GM12865 (cell line): ENCODE data around the gene HERPUD1.

Experiments used
- DNase-seq: peaks from one replicate; pipeline ENCODE4 v3.0.0; 2010; ENCODE audit warnings: low read depth
- H3K4me3 ChIP-seq: 2 replicates; pipeline ENCODE4 v1.5.1; 2011; ENCODE audit warnings: mild to moderate bottlenecking, low read depth, low read length, control low read depth
- CTCF ChIP-seq: IDR thresholded peaks from 2 replicates; pipeline ENCODE4 v1.5.1; 2011; ENCODE audit warnings: low read length, control low read depth, low read depth, inconsistent platforms; ENCODE audit not compliant: insufficient read depth; ENCODE audit errors: missing control alignments

The HERPUD1 gene

GRCh38 chr16:56974549-56975300, 42.8 kb downstream of the HERPUD1 start:
- no peak for TF ChIP-seq CTCF
- H3K4me3 ChIP-seq: no peak overlapping the region
- no peak for DNase-seq

- no peak for TF ChIP-seq CTCF
- DNase-seq: no peak
- no peak overlapping the region for H3K4me3 ChIP-seq
Measured at GRCh38 chr16:56975714-56976113, 43.8 kb downstream of the HERPUD1 start.

- TF ChIP-seq CTCF: no peak
- no peak for DNase-seq
- no peak overlapping the region for H3K4me3 ChIP-seq
Measured at GRCh38 chr16:56977216-56977615, 45.3 kb downstream of the HERPUD1 start.

- DNase-seq: no peak
- H3K4me3 ChIP-seq: no peak overlapping the region
- no peak for TF ChIP-seq CTCF
Measured at GRCh38 chr16:56977823-56978430, 46.0 kb downstream of the HERPUD1 start.

GRCh38 chr16:56980201-56980535, 48.2 kb downstream of the HERPUD1 start:
- DNase-seq: no peak
- no peak overlapping the region for H3K4me3 ChIP-seq
- TF ChIP-seq CTCF: no peak

- DNase-seq: peak; percentile 58
Measured at GRCh38 chr16:56980792-56981724, 49.1 kb downstream of the HERPUD1 start.

More at GRCh38 chr16:56980792-56981724, 49.1 kb downstream of the HERPUD1 start:
- no peak for TF ChIP-seq CTCF
- H3K4me3 ChIP-seq: no peak overlapping the region
